Measurements from ENCODE around the gene IFNL1.
"Not testable (repeated sequence)": the region's sequence is repeated elsewhere in the genome, so short reads cannot be mapped to it uniquely, and the experiment has no call there.

Gene IFNL1

DNA sequence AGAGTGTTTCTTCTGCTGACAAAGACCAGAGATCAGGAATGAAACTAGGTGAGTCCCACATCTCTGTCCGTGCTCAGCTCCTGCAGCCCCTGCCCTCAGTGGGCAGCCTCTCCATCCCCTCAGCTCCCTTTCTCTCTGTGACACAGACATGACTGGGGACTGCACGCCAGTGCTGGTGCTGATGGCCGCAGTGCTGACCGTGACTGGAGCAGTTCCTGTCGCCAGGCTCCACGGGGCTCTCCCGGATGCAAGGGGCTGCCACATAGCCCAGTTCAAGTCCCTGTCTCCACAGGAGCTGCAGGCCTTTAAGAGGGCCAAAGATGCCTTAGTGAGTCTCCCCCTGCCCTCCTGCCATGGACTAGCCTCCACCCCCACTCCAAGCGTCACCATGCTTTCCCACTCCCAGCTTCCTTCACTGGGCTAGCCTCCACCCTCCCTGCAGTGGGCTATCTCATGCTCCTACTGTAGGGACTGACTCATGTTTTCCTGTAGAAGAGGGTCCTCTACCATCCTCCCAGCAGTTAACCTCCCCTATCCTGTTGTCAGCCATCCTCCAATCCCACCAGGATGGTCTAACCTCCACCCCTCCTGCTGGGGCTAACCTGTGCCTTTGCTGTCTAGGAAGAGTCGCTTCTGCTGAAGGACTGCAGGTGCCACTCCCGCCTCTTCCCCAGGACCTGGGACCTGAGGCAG, 27.5 kb upstream of the IFNL1 start:
- not testable (repeated sequence) for H3K4me3 ChIP-seq (ENCODE audit: low read depth, low read length); DNase-seq (ENCODE audit: low read depth)

GRCh38 chr19:39269369-39269768, 26.8 kb upstream of the IFNL1 start:
- not testable (repeated sequence) for DNase-seq (ENCODE audit: low read depth); H3K4me3 ChIP-seq (ENCODE audit: low read depth, low read length)

GRCh38 chr19:39270036-39270871, 26.0 kb upstream of the IFNL1 start:
- no peak overlapping the region for H3K4me3 ChIP-seq (ENCODE audit: low read depth, low read length)
- no peak for DNase-seq (ENCODE audit: low read depth)

DNA sequence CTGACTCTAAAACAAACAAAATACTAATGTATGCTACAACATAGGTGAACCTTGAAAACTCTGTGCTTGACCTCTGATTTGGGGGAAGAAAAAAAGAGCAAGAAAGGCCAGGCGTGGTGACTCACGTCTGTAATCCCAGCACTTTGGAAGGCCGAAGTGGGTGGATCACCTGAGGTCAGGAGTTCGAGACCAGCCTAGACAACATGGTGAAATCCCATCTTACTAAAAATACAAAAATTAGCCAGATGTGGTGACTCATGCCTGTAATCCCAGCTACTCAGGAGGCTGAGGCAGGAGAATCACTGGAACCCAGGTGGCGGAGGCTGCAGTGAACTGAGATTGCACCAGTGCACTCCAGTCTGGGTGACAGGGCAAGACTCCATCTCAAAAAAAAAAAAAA, 22.3 kb upstream of the IFNL1 start:
- not testable (repeated sequence) for DNase-seq (ENCODE audit: low read depth); H3K4me3 ChIP-seq (ENCODE audit: low read depth, low read length)

- no peak for DNase-seq (ENCODE audit: low read depth)
- no peak overlapping the region for H3K4me3 ChIP-seq (ENCODE audit: low read depth, low read length)
Observed at GRCh38 chr19:39275578-39275977, 20.6 kb upstream of the IFNL1 start.

GRCh38 chr19:39276740-39277139, 19.5 kb upstream of the IFNL1 start:
- DNase-seq (ENCODE audit: low read depth), result no peak
- H3K4me3 ChIP-seq (ENCODE audit: low read depth, low read length), result no peak overlapping the region

DNA sequence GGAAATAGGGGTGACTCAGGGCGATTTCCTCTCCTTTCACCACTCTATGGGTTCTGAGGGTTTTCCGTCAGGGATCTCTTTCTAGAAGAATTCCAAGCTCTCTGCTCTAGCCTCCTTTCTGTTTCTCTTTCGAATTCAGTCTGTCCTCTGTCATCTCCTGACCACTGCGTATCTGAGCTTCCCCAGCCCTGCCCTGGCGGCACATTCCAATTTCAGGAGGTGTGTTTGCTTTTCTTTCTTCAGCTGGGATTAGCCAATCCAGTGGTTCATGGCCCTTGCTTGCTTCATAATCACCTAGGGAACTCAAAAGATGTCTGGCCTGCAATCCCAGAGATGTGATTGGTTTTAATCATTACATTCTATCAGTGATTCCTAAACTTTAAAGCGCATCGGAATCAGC, 18.6 kb upstream of the IFNL1 start:
- no peak for DNase-seq (ENCODE audit: low read depth)

GRCh38 chr19:39282021-39282420, 14.2 kb upstream of the IFNL1 start:
- no peak overlapping the region for H3K4me3 ChIP-seq (ENCODE audit: low read depth, low read length)
- no peak for DNase-seq (ENCODE audit: low read depth)

More for the DNA sequence above, 18.6 kb upstream of the IFNL1 start:
- H3K4me3 ChIP-seq (ENCODE audit: low read depth, low read length), result no peak overlapping the region

DNA sequence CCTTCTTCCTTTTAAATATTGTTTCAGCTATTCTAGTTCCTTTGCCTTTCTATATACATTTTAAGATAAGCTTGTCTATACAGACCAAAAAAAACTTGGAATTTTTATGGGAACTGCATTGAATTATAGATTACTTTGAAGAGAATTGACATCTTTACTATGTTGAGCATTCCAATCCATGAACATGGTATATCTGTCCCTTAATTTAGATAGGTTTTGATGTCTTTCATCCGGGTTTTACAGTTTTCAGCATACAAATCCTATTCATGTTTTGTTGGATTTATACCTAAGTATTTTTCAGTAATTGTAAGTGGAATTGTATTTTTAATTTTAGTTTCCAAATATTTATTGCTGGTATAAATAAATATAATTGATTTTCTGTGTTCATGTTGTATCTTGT, 12.2 kb upstream of the IFNL1 start:
- no peak overlapping the region for H3K4me3 ChIP-seq (ENCODE audit: low read depth, low read length)
- DNase-seq (ENCODE audit: low read depth), result no peak

DNA sequence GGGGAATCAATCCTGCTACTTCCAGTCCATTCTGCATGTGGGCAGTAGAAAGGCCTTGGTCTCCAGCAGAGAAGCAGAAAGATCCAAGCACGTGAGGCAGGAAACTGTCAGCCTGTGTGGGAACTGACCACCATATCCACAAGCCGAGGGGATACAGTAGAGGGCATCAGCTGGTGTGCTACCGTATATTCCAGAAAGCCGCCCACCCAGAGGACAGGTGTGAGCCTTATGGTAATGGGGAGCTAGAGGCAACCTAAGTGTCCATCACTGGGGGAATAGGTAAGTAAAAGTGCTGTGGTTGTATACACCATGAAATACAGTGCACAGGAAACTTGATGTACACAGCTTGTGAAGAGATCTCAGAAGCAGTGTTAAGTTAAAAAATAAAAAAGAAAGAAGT, 2.8 kb upstream of the IFNL1 start:
- no peak overlapping the region for H3K4me3 ChIP-seq (ENCODE audit: low read depth, low read length)
- no peak for DNase-seq (ENCODE audit: low read depth)

DNA sequence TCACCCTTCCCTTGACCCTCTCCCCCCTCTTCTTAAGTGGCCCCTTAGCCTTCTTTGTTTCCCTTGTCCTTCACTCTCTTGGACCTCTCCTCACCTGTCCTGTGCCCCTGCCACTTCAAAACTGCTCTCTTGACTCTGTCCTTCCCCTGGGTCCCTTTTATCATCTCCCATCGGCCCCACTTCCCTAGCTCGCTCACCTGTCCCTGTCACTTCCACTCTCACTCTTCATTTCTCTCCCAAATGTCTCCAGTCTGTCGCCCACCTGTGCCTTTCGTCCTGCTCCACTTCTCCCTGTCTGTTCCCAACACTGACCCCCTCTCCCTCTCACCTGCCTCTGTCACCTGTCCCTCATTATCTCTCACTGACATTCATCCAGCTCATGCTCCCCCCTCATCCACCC, 699 bp downstream of the IFNL1 start:
- no peak overlapping the region for H3K4me3 ChIP-seq (ENCODE audit: low read depth, low read length)
- no peak for DNase-seq (ENCODE audit: low read depth)

DNA sequence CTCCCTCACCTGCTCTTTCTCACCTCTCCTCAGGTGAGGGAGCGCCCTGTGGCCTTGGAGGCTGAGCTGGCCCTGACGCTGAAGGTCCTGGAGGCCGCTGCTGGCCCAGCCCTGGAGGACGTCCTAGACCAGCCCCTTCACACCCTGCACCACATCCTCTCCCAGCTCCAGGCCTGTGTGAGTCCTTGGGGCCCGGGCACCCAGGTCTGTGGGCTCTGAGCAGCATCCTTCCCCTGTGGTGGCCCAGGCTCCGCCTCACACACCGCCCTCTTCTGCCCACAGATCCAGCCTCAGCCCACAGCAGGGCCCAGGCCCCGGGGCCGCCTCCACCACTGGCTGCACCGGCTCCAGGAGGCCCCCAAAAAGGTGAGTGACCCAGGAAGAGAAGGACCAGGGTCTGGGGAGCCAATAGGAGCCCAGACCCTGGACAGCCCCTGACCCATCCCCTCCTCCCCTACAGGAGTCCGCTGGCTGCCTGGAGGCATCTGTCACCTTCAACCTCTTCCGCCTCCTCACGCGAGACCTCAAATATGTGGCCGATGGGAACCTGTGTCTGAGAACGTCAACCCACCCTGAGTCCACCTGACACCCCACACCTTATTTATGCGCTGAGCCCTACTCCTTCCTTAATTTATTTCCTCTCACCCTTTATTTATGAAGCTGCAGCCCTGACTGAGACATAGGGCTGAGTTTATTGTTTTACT, 1.9 kb downstream of the IFNL1 start:
- no peak overlapping the region for H3K4me3 ChIP-seq (ENCODE audit: low read depth, low read length)
- DNase-seq (ENCODE audit: low read depth), result no peak

DNA sequence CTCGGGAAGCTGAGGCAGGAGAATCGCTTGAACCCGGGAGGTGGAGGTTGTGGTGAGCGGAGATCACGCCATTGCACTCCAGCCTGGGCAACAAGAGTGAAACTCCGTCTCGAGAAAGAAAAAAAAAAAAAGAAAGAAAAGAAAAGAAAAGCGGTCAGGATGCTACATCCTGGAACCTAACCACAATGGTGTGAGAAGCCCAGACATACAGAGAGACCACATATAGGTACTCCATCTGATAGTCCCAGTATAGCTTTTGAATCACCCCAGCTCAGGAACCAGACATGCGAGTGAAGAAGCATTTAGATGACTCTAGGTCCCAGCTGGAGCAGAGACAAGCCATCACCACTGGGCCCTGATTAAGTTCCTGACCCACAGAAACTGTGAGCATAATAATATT, 3.2 kb downstream of the IFNL1 start:
- no peak for DNase-seq (ENCODE audit: low read depth)
- no peak overlapping the region for H3K4me3 ChIP-seq (ENCODE audit: low read depth, low read length)

GRCh38 chr19:39299832-39300231, 3.6 kb downstream of the IFNL1 start:
- no peak for DNase-seq (ENCODE audit: low read depth)
- no peak overlapping the region for H3K4me3 ChIP-seq (ENCODE audit: low read depth, low read length)

GRCh38 chr19:39301021-39301420, 4.8 kb downstream of the IFNL1 start:
- no peak overlapping the region for H3K4me3 ChIP-seq (ENCODE audit: low read depth, low read length)
- no peak for DNase-seq (ENCODE audit: low read depth)

GRCh38 chr19:39301562-39301961, 5.4 kb downstream of the IFNL1 start:
- H3K4me3 ChIP-seq (ENCODE audit: low read depth, low read length), result no peak overlapping the region
- no peak for DNase-seq (ENCODE audit: low read depth)

GRCh38 chr19:39303373-39304184, 7.4 kb downstream of the IFNL1 start:
- H3K4me3 ChIP-seq (ENCODE audit: low read depth, low read length), result no peak overlapping the region
- no peak for DNase-seq (ENCODE audit: low read depth)

GRCh38 chr19:39304185-39304513, 7.9 kb downstream of the IFNL1 start:
- no peak overlapping the region for H3K4me3 ChIP-seq (ENCODE audit: low read depth, low read length)
- no peak for DNase-seq (ENCODE audit: low read depth)

GRCh38 chr19:39304701-39305571, 8.7 kb downstream of the IFNL1 start:
- no peak overlapping the region for H3K4me3 ChIP-seq (ENCODE audit: low read depth, low read length)

More at GRCh38 chr19:39304701-39305571, 8.7 kb downstream of the IFNL1 start:
- no peak for DNase-seq (ENCODE audit: low read depth)

Measured in skeletal muscle cell (primary cell).